ENCODE data around the gene COL25A1.

GRCh38 chr4:109302361-109303139, at the start of gene COL25A1:
- no peak for TF ChIP-seq CTCF (conservative IDR thresholded peaks at IDR 0.05; ENCODE audit: low read depth, low read length)
- no peak for TF ChIP-seq EZH2 (IDR thresholded peaks at IDR 0.05; ENCODE audit: borderline replicate concordance, low read depth, low read length, poor library complexity, severe bottlenecking)
